Astrocyte (in vitro differentiated cells and primary cell): ENCODE measurements around the gene LIN52.

ENCODE experiments used
- EZH2 ChIP-seq: IDR thresholded peaks from 2 replicates; pipeline ENCODE4 v1.6.1; 2012; ENCODE audit warnings: mild to moderate bottlenecking, low read length, inconsistent platforms; ENCODE audit not compliant: insufficient read depth
- TF ChIP-seq, protein P1 (sequence below): IDR thresholded peaks from 2 replicates; pipeline ENCODE4 v1.5.1; 2011; ENCODE audit warnings: low read depth, mild to moderate bottlenecking, inconsistent platforms, low read length, moderate library complexity; ENCODE audit not compliant: insufficient read depth

DNA sequence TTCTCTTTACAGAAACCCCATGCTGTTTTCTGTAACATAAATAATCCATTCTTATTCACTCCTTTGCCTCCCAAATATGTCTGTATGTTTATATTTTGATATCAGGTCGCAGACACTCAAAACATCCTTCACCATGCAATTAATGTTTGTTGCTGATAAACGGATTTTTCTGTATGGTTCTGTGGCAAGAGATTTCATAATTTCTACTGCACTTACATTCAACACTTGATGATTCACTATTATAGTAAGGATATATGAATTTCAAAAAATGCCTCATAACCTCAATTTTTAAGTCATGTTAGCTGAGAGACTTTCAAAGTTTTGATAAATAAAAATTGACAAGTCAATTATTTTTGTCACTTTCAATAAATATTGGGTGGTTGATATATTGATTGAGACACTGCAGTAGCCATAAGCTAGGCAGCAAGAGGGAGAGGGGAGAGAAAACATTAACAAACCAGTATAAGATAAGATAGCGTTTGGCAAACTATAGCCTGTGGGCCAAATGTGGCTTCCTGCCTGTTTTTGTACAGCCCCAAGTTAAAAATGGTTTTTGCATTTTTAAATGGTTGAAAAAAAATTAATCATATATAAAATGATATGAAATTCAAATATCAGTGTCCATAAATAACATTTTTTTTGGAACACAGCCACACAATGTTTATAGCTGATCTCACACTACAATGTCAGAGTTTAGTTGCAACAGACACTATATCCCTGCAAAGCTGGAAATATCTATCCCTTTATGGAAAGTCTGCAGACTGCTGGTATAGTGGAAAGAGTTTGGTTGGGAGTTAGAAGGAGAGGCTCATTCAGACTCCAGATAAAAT lies 18.8 kb upstream of the LIN52 start:
- no peak for TF ChIP-seq EZH2
- TF ChIP-seq, protein P1, sequence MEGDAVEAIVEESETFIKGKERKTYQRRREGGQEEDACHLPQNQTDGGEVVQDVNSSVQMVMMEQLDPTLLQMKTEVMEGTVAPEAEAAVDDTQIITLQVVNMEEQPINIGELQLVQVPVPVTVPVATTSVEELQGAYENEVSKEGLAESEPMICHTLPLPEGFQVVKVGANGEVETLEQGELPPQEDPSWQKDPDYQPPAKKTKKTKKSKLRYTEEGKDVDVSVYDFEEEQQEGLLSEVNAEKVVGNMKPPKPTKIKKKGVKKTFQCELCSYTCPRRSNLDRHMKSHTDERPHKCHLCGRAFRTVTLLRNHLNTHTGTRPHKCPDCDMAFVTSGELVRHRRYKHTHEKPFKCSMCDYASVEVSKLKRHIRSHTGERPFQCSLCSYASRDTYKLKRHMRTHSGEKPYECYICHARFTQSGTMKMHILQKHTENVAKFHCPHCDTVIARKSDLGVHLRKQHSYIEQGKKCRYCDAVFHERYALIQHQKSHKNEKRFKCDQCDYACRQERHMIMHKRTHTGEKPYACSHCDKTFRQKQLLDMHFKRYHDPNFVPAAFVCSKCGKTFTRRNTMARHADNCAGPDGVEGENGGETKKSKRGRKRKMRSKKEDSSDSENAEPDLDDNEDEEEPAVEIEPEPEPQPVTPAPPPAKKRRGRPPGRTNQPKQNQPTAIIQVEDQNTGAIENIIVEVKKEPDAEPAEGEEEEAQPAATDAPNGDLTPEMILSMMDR: no peak
